HG03558 (cell line): ENCODE measurements around the gene KCNRG.

Source experiments
- ATAC-seq: cut with Tn5 transposase; IDR thresholded peaks from one replicate; pipeline ENCODE4 v1.9.1; 2021; ENCODE audit warnings: moderate number of reproducible peaks; ENCODE audit not compliant: unreplicated experiment; ENCODE audit errors: extremely low read depth

The KCNRG gene

DNA sequence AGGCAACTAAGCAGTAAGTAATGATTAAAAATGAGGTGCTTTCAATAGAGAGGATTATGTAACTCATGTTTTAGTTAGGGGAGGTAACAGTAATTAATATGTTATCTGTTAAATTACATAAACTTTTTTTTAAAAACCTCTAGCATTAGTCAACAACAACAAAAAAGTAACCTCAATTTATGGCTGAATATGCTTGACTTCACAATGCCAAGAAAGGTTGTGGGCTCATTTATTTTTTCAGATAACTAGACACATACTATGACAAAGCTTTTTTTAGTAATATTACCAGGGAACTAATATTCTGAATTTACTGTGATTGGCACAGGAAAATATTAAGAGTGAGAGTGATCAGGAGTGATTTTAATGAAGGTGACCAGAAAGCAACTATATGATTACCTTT, 54.9 kb downstream of the KCNRG start:
- ATAC-seq = no peak
